ENCODE results near the gene TOP3B.

DNA sequence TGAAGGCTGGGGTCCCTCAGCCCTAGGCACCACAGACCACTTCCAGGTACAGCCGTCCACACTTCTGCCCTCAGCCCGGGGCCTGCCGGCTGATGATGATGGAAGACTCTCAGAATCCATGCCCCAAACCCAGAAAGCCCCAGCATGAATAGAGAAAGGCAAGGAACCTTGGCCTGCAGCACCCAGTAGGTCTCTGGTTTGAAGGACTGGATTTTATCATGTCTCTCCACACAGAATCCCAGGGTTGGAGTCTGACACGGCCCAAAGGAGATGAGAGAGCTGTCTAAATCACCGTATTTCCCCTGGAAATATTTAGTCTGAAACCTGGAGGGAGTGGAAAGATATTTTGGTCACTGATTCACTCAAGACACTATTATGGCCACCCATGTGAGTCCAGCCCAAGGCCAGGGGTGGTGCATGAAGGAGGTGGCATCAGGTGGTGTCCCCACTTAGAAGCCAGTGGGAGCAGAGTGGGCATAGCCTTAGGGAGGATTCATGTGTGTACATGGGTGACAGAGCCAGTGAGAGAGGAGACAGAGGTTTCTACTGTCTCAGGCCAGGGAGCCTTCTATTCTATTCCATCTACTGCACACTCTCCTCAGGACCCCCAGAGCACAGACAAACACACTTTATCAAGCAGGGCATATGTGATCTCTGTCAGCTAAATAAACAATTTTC lies 14.0 kb downstream of the TOP3B start:
- TF ChIP-seq ZNF138 (CRISPR knock-in tag; conservative IDR thresholded peaks at IDR 0.05) (no peak), NFYB (CRISPR knock-in tag; conservative IDR thresholded peaks at IDR 0.05; ENCODE audit: low read depth) (no peak), CTCF (IDR thresholded peaks at IDR 0.05) (no peak), TEAD1 (CRISPR knock-in tag; IDR thresholded peaks at IDR 0.05) (no peak), RORB (CRISPR knock-in tag; IDR thresholded peaks at IDR 0.05) (no peak), SMAD4 (CRISPR knock-in tag; IDR thresholded peaks at IDR 0.05) (no peak), CREB1 (CRISPR knock-in tag; IDR thresholded peaks at IDR 0.05) (no peak), NFE2L1 (CRISPR knock-in tag; IDR thresholded peaks at IDR 0.05) (no peak), CREM (CRISPR knock-in tag; IDR thresholded peaks at IDR 0.05) (no peak)
